RPMI8226 (cell line): ENCODE data around the gene RGS4.
A peak's percentile ranks its signal among the peaks of the same experiment; 100 is the strongest.

Experiments
- DNase-seq: peaks from one replicate; pipeline ENCODE4 v3.0.0-alpha.2; 2015

RGS4 gene

DNA sequence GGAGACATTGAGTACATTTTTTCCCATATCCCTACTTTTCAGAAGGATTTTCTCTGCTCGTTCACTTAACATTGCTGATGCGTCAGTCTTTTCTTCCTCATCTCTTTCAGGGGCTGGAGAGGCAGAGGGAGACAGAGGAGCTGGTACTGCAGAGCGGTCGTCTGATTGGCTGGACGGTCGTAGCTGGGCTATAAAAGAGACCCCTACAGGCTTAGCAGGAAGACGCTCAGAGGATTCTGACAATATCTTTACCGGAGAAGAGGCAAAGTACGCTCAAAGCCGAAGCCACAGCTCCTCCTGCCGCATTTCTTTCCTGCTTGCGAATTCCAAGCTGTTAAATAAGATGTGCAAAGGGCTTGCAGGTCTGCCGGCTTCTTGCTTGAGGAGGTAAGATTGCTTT lies at the start of gene RGS4:
TSS of gene RGS4 (plus strand) at position 220 of the 400 bp plus-strand sequence. CDS start at position 344, 124 bp downstream.
- DNase-seq = peak; percentile 35

DNA sequence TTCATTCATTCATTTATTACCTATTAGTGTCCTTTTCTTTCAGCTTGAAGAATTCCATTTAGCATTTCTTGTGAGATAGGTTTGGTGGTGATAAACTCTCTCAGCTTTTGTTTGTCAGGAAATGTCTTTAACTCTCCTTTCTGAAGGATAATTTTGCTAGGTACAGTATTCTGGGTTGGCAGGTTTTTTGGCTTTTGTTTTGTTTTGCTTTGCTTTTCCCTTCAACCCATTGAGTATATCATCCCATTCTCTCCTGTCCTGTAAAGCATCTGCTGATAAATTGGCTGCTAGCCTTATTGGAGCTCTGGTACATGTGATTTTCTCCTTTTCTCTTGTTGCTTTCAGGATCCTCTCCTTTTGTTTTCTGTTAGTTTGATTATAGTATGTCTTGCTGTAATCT lies 47.0 kb upstream of the RGS4 start:
- DNase-seq = no peak

DNA sequence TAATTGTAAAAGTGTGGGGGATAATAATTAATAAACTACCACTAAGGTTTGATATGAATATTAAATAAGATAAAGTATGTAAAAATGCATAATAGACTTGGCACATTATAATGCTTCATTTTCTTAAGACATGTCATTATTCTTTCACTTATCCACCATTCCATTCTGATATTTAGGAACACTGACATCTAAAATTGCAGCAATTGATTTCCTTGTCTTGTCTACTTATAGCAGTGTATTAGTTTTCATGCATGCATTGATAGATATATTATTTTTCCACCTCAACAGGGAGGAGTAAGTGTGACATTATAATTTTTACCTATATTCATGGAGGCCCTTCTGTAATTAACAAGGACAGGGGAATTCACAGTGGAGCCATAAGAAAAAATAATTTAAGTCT lies 41.6 kb upstream of the RGS4 start:
- no peak for DNase-seq

DNA sequence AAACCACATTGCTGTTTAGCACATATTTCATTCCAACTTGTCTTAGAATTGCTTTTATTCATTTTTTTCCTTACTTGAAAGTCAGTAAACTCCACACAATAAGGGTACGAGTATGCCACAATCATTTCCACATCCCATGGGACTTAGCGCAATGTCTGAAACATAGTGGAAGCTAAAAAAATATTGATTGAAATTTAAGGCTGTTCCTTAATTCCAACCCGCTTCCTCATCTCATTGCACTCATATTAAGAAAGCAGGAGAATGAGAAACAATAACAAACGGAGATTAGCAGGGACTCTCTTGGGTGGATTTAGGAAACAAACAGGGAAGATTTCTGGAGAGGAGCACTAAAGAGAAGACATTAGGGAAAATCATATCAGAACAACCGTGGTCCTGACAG lies 39.3 kb upstream of the RGS4 start:
- DNase-seq = no peak

DNA sequence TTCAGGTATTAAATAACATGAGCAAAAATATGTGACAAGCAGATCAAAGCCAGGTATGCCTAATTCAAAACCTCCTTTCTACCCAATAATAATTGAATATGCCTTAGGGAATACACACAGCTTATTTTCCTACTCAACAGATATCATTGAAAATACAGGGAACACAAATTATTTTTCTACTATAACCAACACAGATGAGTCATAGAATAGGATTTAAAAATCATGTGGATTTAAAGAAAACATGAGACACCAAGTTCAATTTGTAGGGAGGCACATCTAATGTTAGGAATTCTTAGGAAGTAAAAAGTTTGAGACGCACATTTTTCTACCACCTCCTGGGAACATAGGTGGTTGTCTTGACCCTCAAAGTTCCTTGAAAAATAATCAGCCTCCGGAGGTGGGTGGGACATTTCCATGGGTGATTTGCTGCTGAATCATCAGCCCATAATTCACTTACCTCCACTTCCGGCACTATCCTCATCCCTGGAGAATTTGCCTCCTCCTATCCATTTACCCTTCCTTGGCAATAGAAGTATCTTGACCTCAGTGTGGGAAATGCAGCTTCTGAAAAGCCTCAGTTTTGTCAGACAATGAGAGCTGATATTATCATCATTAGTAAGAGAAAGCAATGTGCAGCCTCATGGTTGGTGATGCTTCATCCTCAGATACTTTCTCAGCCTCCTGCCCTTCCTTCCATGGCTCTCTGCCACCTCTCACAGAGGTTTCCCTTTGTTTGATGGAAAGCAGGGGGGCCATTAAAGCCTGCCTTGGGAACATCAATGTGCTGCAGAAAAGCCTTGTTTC lies 33.5 kb upstream of the RGS4 start:
- no peak for DNase-seq

DNA sequence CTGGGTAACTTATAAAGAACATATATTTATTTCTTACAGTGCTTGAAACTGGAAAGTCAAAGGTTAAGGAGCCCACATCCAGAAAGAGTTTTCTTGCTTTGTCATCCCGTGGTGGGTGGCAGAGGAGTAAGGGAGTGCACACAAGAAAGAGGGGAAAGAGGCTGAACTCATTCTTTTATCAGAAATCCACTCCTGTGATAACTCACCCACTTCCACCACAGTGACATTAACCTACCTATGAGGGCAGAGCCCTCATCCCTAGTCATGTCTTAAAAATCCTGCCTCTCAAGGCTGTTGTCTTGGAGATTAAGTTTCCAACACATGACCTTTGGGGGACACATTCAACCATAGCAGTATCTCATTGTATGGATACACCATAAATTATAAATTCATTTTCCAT lies 32.5 kb upstream of the RGS4 start:
- no peak for DNase-seq

DNA sequence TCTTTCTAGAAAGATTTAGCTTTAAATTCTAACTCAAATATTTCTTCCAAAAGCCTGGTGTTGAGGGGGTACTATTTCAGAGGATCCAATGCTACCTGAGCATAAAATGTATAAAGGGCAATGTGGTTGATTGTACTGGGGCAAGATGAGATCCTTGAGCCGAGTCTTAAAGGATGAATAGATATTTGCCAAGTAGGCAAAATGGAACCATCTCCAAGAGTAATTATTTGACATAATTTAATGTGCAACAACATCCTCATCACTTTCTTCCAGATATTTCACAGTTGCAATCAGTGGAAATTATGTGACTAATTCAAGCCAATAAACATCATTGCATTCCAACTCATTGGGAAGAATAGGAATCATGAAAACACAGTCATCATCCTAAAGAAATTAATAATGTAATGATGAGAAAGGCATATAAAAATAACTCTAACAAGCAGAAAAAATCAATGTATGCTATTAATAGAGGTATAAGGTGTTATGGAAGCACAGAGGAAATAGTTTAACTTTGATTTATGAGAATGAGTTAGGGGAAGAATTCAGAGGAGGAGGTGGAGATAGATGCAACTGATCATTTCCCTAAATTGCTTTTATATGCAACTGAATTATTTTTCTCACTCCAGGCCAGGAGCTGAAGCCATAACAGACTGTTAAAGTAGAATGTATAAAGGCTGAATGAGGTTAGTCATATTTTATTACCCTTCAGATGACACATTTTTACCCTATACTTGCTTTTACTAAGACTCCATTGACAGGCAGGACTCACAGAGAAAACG lies 30.0 kb upstream of the RGS4 start:
- DNase-seq = no peak

DNA sequence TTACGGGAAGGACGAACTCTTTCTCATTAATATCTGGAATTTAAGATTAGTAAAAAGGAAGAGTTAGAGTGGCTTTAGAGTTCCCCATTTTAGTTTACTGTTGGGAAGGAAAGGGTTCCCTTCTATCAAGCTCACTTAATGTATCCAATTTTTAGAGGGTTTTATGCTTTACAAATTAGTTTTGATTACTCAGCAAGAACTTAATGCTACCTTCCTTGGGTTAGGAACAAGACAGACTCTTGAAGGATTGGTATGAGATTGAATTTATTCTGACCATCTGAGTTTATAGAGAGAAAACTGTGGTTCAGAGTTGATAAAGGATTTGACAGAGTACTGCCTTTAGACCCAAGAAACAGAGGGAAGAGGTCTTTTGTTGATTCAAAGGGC lies 29.5 kb upstream of the RGS4 start:
- no peak for DNase-seq

DNA sequence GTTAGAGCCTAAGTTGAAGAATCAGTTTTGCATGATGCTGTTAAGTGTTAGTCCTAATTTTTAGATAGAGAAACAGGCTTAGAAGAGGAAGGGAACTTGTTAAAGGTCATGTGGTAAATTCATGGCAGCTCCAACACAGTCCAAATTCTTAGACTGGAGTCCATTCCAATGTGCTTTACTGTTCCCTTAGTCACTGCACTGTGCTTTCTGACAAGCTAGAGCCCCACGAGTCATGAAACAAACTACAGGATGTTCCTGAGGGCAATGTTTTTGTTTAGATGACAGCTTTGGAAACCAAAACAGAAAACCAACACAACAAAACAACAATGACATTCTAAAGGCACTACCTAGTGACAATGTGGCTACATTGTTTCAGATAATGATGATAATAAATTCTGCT lies 23.1 kb upstream of the RGS4 start:
- no peak for DNase-seq

DNA sequence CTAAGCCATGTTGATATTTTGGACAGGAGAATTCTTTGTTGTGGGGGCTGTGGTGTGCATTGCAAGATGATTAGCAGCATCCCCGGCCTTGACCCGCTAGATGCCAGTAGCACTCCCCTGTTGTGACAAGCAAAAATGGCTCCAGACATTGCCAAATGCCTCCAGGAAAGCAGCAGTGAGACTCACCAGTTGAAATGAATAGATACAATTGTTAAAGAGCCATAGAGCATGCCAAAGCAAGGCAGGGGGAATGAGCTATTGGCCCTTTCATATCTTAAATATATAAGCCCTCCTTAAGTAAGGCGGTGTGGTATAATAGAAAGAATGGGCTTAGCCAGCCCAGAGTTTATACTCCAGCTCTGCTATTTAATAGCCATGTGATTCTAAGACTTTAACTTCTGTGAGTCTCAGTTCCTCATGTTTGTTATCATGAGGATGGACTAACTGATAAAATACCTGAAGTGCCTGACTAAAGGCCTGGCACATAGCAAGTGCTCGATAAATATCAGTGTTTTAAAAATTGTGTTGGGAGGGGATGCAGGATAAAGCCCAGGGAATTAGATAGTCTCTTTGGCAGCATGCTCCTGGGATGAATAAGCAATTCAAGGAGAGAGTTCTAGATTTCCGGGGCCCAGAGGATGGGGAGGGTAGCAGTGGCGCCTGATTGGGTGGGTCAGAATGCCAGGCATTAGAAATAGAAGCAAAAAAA lies 21.1 kb upstream of the RGS4 start:
- no peak for DNase-seq

DNA sequence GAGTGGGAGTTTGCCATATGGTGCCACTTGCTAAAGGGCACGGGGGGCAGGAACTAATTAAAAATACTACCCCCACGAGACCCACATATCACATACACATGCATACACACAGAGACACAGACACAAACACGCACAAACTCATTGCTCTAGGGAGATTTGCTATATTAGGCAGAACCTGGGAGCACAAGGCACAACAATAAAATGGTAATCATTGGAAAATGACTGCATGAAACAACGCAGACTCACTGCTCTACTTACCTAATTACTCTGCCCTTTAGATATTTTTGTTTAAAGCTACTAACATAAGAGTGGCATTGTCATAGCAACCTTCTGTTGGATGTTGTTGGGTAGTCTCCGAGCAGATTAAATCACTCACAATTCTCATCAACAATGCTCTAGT lies 20.3 kb upstream of the RGS4 start:
- no peak for DNase-seq

DNA sequence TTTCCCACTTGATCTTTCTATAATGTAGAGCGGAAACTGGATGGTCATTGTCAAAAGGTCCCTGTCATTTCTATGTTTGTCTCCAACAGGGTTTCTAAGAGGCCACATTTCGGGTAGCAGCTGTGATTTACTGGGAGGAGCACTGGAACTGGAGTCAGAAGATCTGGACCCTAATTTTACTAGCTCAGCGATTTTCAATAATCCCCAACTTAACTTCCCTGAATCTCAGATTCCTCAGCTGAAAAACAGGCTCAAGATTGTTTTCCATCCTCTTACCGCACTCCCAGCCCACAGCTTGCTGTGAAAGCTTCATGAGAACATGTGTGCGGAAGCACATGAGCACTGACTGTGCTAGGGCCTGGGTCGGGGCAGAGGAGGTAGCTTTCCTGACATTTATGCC lies 19.9 kb upstream of the RGS4 start:
- no peak for DNase-seq

DNA sequence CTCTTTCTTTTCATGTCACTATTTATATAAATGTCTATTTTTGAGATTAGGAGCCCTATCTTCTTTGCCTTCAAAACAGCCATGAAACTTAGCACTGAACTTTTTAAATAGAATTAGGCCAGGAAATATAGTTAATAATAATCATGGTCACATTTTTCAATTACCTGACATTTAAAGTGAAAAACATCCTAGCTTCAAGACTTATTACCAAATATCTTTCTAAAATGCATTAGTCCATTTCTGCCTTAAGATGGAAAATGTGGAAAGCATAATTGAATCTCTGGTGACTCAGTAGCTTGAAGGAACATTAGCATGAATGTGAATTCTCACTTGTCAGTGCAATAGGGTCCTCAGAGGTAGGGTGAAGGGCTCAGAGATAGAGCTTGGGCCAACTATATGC lies 18.7 kb upstream of the RGS4 start:
- no peak for DNase-seq

DNA sequence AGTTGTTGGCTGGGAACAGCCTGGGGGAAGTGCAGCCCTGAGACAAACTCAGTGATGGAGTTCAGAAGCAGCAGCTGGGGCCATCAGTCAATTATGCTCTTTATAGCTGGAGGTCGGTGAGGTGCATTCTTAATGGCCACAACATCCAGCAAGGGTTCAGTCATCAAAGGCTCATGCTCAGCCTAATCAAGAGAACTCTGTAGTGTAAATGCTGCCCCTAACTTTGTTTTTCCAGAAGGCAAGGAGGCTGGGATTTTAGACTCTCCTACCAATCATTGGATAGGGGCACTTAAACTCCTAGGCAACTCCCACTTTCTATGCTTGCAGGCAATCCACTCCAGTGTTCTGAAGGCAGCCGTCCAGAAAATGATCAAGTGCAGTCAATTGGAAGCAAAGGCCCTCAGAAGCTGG lies 15.0 kb upstream of the RGS4 start:
- DNase-seq = no peak

DNA sequence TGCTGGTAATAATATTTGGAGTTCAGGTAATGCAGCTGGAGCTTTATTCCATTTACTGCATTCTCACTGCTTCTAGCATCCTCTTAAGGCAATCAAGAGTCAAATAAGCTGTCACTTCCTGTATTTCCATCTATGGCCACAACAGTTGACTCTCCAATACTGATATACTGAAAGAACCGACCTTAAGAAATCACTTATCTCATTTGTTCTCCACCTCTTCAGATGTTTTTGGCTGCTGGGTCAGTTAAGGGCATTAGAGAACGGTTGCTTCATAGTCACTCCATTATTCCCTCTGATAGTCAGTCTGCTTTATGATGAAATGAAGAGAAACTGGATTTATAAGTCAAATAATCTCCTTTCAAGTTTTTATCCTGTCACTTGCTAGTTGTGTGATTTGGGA lies 14.2 kb upstream of the RGS4 start:
- DNase-seq = no peak

DNA sequence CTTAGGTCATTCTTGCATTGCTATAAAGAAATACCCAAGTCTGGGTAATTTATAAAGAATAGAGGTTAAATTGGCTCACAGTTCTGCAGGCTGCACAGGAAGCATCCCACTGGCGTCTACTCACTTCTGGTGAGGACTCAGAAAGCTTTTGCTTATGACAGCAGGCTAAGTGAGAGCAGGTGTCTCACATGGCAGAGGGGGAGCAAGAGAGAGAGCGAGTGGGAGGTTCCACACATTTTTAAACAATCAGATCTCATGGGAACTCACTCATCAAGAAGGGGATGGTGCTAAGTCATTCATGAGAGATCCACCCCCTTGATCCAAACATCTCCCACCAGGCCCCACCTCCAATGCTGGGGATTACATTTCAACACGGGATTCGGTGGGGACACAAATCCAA lies 13.6 kb upstream of the RGS4 start:
- peak; percentile 45 for DNase-seq

DNA sequence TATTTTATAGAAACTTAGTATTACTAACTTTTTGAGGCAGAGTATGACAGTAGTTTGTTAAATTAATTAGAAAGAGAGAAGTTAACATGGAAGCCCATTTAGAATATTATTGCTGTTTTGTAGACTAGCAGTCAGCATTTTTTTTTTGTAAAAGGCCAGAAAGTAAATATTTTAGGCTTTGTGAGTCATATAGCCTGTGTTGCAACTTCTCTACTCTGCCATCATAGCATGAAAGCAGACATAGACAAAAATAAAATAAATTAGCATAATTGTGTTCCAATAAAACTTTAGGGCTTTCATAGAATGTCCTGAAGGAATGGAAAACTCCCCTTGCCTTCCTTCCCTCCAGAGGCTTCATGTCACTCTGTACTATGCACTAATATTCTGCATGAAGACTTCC lies 12.3 kb upstream of the RGS4 start:
- DNase-seq = no peak

DNA sequence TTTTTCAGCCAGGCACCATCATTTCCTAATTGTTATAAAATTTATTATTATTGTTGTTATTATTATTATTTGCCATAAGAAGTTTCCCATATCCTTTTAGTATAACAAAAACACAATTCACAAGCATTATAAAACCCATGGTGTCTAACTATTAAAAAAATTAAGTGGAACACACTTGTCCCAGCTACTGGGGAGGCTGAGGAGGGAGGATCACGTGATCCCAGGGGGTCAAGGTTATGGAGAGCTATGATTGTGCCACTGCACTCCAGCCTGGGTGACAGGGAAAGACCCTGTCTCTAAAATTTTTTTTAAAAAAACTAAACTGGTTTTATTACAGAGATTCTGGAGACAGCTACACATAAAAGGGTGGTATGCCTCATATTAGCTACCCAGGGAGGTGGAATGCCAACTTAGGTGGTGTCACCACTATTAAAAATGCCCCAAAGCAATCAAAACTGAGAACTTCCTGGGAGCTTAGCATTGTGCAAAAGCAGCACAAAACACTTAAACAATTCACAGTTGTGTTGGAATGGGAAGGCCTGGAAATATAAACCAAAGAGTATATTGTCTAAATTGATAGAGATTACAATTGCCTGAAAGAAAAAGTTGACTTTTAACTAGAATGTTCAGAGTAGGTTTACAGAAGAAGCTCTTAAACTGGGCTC lies 8.7 kb upstream of the RGS4 start:
- no peak for DNase-seq

DNA sequence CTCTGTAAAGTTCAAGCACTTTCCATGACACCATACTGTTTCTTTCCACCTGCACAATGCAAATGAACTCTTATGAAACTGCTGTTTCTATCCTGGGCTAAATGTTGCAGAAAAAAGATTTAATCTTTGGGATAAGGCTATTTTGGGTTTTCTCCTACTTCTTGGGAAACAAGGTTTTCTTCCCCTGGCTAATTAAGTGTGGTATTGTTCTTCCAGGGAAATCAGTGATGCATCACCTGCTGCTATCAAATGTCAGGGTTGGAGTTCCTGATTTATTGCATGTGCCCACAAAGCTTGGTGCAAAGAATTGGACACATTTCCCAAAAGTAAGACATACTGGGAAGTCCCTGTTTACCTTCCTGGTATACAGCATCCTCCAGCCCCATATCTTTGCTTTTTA lies 6.0 kb upstream of the RGS4 start:
- no peak for DNase-seq

DNA sequence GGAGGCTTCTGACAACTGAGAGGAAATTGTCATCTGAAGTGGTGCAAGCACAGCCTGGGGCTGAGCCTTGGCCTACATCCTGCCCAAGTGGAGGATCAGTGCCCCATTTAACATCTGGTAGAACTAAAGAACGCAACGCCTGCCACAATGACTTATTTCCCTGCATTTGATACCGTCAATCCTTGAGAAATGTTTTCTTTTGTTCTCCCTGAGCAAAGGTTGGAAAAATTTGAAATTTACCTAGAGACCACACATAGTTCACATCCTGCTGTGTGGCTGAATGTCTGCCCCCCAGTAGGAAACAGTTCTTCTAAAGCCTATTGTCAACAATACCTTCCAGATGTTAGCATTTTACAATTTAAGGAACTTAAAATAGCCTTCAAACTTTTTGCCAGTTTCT lies 5.6 kb upstream of the RGS4 start:
- no peak for DNase-seq

DNA sequence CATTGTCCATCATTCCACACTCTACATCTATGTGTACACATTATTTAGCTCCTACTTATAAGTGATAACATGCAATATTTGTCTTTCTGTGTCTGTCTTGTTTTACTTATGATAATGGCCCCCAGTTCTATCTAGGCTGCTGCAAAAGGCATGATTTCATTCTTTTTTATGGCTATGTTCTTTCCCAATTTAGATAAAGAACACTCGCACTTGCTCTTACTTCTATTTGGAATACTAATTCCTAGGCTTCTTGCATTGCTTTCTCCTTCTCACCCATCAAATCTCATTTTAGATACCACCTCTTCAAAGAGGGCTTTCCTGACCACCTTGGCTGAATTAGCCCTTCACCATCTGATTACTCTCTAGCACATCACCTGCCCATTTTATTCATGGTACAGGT lies 3.0 kb upstream of the RGS4 start:
- no peak for DNase-seq

DNA sequence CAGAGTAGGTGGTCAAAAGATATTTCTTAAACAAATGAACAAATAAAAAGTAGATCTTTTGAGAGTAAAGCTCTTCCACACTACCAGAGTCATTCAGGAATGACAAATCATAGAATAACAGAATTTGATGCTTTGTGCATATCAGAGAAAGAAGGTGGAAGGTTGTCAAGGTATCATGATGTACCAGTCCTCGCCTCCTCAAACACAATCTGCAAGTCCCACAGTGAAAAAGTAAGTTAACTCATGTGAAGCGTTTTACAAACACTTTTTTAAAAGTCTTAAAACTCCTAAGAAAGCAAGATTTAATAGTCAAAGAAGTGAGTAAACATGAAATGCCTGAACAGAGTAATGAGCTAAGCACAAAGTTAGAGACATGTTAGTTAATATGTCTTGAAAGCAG lies 2.5 kb upstream of the RGS4 start:
- no peak for DNase-seq

DNA sequence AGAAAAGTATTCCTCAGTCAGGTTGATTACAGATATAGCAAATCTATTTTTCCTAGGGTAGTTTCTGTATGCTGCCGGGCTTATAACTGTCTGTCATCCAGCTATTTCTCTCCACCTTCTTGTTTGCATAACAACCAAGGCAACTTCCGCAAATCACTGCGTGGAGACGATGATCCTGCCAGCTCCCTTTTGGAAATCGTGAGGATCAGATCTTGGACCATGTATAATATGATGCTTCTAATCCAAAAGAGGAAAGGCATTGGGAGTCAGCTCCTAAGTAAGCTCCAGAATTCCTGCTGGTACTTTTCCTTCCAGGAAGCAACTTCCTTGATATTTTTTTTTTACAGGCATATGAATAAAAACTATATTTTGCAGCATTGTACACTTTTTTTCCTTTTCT lies 445 bp upstream of the RGS4 start:
- no peak for DNase-seq
